ENCODE measurements around the gene PCID2.
A peak's percentile ranks its signal among the peaks of the same experiment; 100 is the strongest.

PCID2 gene

DNA sequence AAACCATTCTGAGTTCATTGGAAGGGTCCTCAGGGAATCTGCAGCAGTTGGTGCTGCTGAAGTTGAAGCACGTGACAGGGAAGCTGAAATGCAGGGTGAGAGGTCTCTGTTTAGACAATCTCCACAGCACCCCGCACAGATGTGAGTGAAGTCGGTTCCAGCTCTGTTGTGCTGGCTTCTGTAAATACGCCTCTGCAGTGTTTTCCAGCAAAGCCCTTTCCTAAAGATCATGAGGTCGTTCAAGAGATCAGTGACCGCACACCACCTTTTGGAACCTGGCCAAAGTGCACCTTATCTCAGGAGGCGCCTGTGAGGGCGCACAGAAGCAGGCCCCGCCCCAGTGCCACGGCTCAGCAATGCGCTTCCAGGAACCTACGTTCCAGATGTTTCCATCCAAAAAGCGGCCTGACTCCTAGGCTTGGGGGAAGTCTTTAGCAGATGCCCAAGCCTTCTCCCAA, 11.7 kb upstream of the PCID2 start:
- DNase-seq (ENCODE audit: low spot score) = no peak
- FAIRE-seq = no peak

GRCh38 chr13:113219256-113219940, 10.9 kb upstream of the PCID2 start:
- DNase-seq (ENCODE audit: low spot score) (no peak), FAIRE-seq (peak; percentile 89)

DNA sequence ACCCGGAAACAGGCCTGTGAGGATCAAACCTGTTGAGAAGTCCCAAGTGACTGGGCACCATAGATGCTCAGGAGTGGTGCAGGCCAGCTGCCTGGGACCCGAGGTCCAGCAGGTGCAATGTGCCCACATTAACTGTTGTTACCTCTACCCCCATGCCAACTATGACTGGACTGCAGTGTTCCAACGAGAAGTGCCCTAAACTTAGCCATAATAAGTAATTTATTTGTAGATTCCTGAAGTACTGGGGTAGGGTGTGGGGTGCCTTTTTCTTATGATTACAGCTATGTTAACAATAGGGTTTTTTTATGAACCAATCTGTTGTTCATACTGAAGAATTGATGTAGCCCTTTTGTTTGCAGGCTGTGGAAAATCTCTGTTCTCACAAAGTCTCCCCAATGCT, 10.1 kb upstream of the PCID2 start:
- DNase-seq (ENCODE audit: low spot score) (no peak), FAIRE-seq (no peak)

DNA sequence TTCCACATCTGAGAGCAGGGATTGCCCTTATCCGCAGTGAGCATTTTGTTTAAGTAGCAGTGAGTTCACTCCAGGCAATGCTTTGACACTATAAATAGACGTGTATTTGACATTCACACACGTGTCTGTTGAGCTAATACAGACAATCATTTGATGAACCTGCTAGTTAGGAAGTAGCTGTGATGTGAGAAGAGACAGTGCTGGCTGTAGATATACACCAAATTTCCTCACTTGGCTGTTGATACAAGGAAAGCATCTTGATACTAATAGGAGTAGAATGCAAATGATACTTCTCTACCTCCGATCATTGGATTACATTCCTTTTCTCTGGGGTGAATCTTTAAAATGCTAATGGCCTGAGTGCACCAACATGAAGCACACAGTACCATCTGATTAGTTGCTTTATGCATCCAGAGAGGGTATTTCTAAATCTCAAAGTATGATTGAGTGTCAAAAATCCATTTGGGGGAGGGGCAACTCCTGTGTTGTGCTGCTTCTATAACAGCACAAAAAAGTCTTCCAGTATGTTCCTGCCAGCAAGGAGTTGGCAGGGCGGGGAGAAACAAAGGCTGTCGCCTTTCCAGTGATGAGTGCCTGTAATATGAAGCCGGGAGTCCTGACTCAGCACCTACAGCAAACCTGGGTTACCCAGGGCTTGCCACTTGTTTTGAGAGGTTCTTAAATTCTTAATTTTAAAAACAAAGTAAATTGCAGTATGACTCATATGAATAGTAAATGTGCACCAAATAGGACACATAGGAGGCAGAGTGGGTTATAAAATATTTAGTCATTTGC, 8.0 kb upstream of the PCID2 start:
- DNase-seq (ENCODE audit: low spot score) (peak; percentile 72), FAIRE-seq (no peak)

GRCh38 chr13:113211774-113212173, 3.3 kb upstream of the PCID2 start:
- DNase-seq (ENCODE audit: low spot score) (no peak), FAIRE-seq (no peak)

DNA sequence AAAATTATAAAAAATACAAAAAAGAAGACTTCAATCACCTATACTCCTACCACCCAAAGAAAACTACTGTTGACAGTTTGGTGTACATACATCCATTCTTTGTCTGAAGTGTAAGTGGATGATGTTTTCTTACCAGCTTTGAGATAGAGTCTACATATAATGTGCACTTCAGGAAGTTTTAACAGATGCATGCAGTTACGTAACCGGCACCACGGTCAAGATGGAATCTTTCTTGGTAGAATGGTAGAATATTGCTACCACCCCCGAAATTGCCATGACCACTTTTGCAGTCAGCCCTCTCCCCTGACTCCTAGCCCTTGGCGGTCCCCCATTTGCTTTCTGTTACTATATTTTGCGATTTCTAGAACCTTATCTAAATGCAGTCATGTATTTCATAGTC, 2.4 kb upstream of the PCID2 start:
- DNase-seq (ENCODE audit: low spot score) (no peak), FAIRE-seq (no peak)

DNA sequence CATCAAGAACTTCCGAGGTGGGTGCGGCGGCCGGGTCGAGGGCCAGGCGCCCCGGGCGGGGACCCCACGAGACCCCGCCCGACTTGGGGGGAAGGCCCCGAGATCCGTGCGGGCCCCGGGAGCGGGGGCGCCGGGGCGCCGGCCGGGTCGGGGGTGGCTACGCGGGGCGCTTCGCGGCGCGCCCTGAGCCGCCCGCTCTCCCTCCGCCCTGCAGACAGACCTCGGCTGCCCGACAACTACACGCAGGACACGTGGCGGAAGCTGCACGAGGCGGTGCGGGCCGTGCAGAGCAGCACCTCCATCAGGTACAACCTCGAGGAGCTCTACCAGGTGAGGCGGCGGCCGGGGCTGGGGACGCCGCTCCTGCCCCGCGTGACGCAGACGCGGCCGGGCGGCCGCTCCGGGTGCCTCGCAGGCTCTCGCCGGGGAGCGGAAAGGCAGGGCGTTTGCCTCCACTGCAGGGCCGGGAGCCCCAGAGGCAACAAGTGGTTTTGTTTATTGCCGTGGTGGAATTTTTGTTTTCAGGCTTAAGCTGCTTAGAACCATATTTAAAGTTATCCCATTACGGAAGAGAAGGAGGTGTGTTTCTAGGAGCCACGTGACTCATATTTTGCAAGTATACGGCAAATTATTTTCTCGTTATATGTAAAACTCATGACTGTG, 1.4 kb upstream of the PCID2 start:
- DNase-seq (ENCODE audit: low spot score) = peak; percentile 69
- peak; percentile 90 for FAIRE-seq

DNA sequence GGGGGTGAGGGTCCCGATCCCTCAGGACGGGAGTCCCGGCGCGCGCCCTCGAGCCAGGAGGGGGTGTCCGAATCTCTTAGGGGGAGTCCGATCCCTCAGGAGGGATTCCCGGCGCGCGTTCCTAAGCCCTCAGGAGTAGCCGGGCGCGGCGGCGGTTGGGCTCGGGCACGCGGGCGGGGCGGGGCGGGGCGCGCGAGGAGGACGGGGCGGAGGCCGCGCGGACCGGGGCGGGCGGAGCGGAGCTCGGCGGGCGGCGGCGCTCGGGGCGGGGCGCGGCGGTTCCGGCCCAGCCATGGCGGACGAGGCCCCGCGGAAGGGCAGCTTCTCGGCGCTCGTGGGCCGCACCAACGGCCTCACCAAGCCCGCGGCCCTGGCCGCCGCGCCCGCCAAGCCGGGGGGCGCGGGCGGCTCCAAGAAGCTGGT, 878 bp upstream of the PCID2 start, which contains the start of gene CUL4A:
Gene CUL4A, plus strand, starts transcription at position 278 of the 423 bp plus-strand sequence. Its CDS starts 15 bp downstream, at position 293.
- FAIRE-seq = no peak
- peak; percentile 91 for DNase-seq (ENCODE audit: low spot score)

DNA sequence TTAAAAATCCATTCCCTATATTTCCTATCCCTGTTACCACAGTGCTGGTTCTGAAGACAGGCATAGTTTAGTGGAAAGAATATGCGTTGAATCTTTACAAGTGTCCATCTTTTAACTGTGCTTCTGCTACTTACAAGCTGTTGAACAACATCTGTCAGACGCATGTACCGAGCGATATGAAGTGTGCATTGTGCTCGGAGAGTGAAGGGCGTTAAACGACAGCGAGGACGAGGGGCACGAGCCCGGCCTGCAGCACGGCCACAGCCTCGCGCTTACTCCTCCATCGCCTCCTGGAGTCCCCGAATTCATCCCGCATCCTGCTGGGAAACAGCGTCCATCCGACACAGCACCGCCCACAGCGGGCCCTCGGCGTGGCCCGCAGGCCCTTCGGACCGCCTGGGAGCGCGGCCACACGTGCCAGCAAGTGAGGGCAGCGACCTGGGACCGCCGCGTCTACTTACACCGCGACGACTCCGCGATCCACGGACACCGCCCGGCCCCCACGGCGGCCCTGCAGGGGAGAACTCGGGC, 514 bp downstream of the PCID2 start:
- peak; percentile 76 for FAIRE-seq
- DNase-seq (ENCODE audit: low spot score) = peak; percentile 50

- DNase-seq (ENCODE audit: low spot score) (no peak), FAIRE-seq (no peak)
Observed at GRCh38 chr13:113207460-113207859, 1.0 kb downstream of the PCID2 start.

DNA sequence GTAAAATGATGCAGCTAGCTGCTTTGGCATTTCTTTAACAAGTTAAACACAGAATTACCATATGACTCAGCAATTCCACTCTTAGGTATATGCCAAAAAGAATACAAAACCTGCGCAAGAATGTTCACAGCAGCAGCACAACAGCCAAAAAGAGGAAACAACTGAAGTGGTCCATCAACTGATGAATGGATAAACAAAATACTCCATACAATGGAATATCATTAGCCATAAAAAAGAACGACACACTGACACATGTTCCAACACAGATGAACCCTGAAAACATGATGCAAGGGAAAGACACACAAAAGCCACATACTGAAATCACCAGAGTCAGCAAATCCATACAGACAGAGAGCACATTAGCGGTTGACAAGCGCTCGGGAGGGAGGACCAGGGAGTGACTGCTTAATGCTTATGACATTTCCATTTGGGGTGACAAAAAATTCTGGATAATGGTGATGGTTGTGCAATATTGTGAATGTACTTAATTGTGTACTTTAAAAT, 3.0 kb downstream of the PCID2 start:
- no peak for FAIRE-seq
- no peak for DNase-seq (ENCODE audit: low spot score)

DNA sequence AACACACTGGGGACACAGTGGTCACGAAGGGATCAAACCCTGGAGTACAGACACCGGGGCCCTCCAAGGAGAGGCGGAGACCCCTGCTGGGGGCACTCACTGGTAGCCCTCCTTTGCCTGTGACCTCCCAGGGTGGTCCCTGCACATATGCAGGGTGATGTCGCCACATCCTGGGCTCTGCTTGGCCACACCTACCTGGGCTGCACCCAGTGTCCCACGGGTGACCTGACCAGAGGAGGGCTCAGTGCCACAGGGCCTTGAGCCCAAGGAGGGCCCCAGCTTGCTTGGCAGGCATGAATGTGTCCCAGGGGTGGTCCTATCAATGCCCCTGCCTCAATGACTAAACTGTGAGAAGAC, 4.1 kb downstream of the PCID2 start:
- DNase-seq (ENCODE audit: low spot score) (no peak), FAIRE-seq (peak; percentile 67)

- FAIRE-seq (no peak), DNase-seq (ENCODE audit: low spot score) (no peak)
Observed at GRCh38 chr13:113203507-113204377, 4.7 kb downstream of the PCID2 start.

GRCh38 chr13:113202912-113203311, 5.6 kb downstream of the PCID2 start:
- no peak for DNase-seq (ENCODE audit: low spot score)
- no peak for FAIRE-seq

- DNase-seq (ENCODE audit: low spot score) (no peak), FAIRE-seq (no peak)
Observed at GRCh38 chr13:113201815-113202214, 6.7 kb downstream of the PCID2 start.

GRCh38 chr13:113196970-113197737, 11.3 kb downstream of the PCID2 start:
- DNase-seq (ENCODE audit: low spot score) (no peak), FAIRE-seq (no peak)

DNA sequence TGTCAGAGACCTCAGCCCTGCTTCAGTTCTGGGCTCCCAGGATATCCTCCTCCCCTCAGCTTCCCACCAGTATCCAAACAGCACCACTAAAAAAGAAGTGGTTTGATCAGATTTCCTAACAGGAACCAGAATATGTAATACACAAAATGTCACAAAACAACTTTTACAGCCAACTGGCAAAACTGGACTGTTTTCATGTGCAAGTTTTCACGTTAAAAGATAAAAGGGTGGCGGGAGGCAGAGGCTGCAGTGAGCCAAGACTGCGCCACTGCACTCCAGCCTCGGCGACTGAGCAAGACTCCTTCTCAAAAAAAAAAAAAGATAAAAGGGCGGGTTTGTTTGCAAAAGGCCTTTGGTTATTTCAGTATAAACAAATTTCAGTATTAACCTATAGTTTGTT, 13.1 kb downstream of the PCID2 start:
- DNase-seq (ENCODE audit: low spot score) (no peak), FAIRE-seq (no peak)

DNA sequence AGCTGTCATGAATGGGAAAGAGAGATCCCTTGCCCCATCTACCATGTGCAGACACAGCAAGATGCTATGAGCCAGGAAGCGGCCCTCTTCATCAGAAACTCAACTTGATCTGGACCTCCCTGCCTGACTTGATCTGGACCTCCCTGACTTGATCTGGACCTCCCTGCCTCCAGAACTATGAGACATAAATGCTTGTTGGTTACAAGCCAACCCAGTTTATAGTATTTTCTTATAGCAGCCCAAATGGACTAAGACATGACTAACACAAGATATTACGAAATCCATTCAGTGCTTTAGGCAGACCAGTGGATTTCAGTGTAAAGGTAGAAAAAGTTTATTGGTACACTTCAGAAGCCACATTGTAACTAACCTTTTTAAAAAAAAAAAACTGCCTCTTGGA, 15.6 kb downstream of the PCID2 start:
- DNase-seq (ENCODE audit: low spot score) (no peak), FAIRE-seq (no peak)

GRCh38 chr13:113192279-113192678, 16.2 kb downstream of the PCID2 start:
- FAIRE-seq (no peak), DNase-seq (ENCODE audit: low spot score) (no peak)

DNA sequence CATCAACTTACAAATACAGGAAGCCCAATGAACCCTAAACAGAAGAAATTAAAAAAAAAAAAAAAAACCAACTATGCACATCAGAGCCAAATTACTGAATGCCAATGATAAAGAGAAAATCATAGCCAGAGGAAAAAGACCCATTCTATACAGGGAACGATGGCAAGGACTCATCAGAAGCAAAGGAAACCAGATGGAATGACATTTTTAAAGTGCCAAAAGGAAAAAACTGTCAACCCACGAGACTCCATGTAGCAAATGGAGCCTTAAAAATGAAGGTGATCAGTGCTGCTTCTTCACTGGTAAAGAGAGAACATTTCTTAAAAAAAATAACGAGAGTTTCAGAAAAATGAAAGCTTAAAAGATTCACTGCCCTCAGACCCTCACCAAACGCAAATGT, 18.3 kb downstream of the PCID2 start:
- DNase-seq (ENCODE audit: low spot score) (no peak), FAIRE-seq (no peak)

All from urothelium cell line (cell line).